Endometrium (tissue), 2 donors: ENCODE results near the gene KANK4.
"Not testable (repeated sequence)": the region's sequence is repeated elsewhere in the genome, so short reads cannot be mapped to it uniquely, and the experiment has no call there.

Experiments used
- FAIRE-seq: peaks from 2 replicates; lab custom pipeline; 2012; peaks lifted over from hg19 to GRCh38; lab: Jason Lieb, UNC
- donor health status: control.
- donor health status: control.

The KANK4 gene

DNA sequence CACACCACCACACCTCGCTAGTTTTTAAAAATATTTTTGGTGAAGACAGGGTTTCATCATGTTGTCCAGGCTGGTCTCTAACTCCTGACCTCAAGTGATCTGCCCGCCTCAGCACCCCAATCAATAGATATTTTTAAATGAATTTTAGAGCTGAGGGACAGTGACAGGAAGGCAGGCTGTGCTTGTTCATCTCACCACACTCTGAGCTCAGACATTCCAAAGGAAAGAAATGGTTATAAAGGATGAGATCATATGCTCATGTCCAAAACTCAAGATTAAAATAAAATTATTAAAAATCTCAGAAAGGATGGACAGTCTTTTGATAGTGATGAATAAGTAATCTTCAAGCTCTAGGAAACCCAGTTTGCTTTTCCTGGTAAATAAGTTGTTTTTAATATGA lies 83.7 kb downstream of the KANK4 start:
- no peak for FAIRE-seq

DNA sequence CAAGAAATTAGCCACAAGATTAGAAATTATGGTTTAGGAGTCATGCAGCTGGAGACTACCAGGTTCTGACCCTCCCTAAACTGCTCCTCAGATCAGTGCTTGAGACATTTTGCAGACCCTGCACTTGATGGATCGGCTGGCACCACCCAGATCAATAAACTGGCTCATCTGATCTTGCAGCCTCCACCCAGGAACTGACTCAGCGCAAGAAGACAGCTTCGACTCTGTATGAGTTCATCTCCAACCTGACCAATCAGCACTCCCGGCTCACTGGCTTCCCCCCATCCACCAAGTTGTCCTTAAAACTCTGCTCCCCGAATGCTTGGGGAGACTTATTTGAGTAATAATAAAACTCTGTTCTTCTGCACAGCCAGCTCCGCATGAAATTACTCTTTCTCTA lies 84.5 kb downstream of the KANK4 start:
- FAIRE-seq = no peak

DNA sequence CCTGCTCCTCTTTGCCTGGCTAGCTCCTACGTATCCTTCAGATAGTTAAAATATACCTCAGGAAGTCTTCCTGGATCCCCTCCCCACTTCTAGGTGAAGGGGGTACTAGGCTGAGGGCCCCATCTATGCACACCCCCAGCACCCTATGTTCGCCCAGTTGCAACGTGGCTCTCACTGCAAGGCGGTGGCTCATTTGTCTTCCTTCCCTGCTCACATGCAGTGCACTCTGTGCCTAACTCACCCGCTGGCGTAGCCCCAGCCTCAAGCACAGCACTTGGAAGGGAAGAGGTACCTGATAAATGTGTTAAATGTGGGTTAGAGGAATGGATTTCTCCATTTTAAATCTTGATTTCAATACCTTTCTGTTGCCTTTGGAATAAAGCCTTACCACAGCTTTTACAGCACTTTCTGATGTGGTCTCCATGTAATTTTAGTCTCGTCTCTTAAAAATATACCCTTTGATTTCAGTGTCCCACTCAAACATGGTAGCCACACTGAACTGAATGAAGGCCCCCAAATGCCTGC lies 85.2 kb downstream of the KANK4 start:
- no peak for FAIRE-seq

DNA sequence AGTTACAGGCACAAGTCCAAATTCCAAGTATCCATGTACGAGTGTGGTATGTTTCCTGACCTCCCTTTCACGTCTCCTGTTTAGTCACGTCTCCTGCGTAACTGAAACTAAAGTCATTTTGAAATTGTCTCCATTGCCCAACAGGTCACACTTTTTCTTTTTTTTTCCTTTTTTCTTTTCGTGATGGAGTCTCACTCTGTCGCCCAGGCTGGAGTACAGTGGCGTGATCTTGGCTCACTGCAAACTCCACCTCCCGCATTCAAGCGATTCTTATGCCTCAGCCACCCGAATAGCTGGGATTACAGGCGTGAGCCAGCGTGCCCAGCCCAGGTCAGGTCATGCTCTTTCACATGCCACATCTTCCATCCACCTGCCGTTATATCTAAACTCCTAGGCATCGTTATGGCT lies 86.4 kb downstream of the KANK4 start:
- FAIRE-seq = no peak

DNA sequence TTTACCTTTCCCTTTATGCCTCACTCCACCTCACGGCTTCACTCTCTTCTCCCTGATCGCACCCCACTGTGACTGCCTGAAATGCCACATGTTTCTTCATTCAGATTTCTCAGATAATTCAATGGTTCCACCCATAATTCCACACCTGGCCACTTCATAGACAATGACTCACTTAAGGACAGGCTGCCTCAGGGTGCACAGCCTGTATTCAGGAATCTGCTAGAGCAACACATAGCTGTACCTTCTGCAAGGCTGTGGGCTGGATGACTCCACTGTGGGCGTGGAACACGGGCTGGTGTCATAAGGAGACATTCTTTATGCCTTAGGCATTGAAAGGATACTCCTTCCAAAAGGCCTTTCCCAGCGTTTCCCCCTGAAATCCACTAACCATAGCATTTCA lies 88.5 kb downstream of the KANK4 start:
- FAIRE-seq = no peak

DNA sequence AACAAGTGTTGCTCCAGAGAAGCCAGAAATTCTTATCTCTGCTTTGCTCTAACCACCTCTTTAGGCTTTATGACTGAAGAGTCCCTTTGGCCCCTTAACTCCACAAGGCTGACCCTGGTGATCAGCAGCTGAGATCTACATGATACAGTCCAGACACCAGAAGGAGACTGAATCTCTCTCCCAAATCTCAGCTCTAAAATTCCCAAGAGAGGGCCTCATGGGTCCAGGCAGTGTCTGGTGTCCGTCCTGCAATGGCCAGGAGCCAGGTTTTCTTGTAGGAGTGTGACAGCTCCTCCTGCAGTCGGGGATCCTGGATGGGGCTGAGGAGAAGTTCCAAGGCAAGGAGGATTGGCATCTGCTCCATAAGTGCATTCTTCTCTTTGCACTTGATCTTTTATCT lies 89.3 kb downstream of the KANK4 start:
- FAIRE-seq = no peak

DNA sequence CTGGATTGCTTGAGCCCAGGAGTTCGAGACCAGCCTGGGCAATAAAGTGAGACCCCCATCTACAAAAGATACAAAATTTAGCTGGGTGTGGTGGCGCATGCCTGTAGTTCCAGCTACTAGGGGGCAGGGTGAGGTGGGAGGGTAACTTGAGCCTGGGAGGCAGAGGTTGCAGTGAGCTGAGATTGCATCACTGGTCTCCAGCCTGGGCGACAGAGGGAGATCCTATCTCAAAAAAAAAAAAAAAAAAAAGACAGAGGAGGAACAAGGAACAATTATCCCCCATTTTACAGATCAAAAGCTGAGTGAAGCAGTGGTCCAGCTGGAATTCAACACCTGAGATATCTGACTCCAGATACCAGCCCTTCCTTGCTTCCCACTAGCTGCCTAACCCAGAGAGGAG lies 89.8 kb downstream of the KANK4 start:
- FAIRE-seq = no peak

DNA sequence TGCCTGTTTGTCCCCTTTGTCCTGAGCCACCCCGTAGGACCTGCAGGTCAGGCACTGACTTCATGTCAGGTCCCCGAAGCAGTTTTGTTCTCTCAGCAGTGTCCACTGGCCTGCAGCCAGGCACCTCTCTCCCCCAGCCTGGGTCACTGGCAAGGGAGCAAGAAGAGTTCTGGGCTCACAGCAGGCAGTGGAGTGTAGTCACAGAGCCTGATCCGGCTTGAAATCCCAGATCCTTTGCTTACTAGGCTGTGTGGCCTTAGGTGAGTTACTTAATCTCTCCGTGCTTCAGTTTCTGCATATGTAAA lies 90.4 kb downstream of the KANK4 start:
- FAIRE-seq = no peak

DNA sequence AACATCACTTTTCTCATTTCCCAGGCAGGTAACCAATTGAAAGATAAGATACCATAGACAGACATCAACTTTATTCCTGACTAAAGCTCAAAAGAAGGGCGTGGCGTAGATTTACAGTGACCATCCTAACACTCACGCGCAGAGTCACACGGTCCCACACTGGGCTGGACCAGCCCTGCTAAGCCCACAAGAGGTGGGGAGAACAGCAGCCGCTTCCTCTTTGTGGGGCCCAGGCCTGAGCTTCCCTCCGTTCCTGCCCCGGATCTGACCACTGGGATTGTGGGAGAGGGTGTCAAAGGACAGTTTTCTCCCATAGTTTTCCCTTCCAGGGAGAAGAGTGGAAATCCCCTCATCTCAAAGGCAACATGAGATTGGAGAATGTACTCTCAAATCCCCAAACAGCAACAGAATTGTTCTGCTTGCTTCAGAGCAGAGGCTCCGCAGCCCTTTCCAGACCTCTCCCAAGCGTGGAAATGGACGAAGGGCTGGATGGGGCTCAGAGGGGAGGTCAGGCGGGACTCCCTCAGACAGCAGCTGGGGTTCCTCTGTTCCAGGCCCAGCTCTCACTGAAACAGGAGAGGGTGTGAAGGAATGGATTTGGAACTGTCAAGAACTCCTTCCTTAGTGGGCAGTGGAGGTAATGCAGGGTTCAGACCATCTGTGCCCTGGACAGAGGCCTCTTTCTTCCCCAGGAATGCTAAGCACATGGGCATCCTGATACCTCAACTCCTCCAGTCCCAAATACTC lies 90.9 kb downstream of the KANK4 start:
- no peak for FAIRE-seq

DNA sequence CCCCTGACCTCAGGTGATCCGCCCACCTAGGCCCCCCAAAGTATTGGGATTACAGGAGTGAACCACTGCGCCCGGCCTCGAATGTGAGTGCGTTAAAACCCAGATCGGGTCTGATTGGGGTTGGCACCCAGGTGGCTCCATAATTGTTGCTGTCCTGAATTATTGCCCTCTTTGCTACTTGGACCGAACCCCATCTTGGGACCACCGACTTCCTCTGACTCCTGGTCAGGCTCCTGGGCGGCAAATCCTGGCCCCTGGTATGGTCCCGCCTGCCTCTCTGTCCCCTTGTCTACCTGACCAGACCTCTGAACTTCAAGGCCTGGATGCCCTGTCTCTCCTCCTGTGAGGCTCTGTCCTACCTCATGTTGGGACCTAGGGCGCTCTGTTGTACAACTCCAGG lies 91.7 kb downstream of the KANK4 start:
- FAIRE-seq = no peak

DNA sequence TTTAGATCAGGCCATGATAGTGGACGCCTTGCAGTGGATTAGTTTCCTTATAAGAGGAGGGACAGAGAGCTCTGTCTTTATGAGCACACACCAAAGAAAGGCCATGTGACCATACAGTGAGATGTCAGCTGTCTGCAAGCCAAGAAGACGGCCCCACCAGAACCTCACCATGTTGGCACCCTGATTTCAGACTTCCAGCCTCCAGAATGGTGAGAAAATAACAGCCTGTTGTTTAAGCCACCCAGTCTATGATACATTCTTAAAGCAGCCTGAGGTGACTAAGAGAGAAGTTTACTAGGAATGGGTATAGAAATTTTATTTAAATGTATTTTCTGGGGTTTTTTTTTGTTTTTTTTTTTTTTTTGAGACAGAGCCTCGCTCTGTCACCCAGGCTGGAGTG lies 95.1 kb downstream of the KANK4 start:
- FAIRE-seq = no peak

DNA sequence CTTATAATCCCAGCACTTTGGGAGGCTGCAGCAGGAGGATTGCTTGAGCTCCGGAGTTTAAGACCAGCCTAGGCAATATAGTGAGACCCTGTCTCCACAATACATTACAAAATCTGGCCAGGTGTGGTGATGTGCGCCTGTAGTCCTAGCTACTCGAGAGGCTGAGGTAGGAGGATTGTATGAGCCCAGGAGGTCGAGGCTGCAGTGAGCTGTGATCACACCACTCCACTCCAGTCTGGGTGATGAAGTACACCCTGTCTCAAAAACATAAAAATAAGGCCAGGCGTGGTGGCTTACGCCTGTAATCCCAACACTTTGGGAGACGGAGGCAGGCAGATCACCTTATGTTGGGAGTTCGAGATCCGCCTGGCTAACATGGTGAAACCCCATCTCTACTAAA lies 96.9 kb downstream of the KANK4 start:
- no peak for FAIRE-seq

DNA sequence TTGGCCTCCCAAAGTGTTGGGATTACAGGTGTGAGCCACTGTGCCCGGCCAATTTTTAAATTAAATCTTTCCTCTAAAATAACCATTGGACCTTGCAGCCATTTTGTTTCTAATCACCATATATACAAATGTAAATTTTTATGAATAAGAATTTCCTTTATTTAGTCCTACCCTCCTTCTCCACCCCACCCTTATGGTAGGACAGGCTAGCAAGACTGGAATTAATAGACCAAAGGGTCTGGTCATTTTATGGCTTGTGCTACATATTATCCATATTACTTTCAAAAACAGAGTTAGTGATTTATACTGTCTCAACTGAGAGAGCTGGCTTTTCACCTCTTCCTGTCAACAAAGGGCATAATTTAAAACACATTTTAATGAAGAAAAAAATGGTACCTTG lies 98.1 kb downstream of the KANK4 start:
- FAIRE-seq = no peak

DNA sequence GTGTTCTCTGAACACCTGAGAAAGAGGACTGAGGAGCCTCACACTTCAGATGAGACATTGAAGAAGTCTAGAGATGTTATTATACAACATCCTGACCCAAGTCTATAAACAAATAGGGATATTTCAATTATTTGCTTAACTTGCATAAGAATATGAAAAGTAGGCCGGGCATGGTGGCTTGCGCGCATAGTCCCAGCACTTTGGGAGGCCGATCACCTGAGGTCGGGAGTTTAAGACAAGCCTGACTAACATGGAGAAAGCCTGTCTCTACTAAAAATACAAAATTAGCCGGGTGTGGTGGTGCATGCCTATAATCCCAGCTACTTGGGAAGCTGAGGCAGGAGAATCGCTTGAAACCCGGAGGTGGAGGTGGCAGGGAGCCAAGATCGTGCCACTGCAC lies 98.8 kb downstream of the KANK4 start:
- FAIRE-seq = not testable (repeated sequence)

DNA sequence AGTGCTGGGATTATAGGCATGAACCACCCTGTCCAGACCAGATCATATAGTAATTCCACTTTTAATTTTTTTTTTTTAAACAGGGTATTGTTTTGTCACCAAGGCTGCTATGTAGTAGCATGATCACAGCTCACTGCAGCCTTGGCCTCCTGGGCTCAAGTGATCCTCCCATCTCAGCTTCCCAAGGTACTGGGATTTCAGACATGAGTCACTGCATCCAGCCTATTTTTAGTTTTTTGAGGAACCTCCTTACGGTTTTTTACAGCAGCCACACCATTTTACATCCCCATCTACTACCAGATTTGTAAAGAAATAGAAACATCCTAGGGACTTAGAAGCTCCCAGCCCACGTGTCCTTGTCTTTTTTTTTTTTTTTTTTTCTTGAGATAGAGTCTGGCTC lies 100.6 kb downstream of the KANK4 start:
- no peak for FAIRE-seq

DNA sequence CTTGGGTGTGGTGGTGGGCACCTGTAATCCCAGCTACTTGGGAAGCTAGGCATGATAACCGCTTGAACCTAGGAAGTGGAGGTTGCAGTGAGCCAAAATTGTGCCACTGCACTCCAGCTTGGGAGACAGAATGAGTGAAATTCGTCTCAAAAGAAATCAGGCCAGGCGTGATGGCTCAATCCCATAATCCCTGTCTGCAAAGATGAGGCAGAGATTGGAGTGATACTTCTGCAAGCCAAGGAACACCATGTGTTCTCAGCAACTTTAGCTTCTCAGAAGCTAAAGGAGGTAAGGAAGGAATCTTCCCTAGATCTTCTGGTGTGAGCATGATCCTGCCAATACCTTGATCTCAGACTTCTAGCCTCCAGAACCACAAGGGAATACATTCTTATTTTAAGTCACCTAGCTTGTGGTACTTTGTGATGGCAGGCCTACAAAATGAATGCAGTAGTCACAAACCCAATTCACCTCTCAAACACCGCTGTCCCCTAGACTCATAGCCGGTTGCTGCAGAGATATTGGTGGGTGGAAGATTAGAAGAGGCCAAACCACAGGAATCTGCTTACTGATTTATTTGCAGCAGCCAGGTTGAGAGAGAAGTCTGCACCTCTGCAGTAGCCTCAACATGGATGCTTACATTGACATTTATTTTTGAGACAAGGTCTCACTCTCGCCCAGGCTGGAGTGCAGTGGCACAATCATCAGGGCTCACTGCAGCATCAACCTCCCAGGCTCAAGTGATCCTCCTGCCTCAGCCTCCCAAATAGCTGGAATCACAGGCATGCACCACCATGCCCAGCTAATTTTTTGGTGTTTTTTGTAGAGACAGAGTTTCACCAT lies 105.9 kb downstream of the KANK4 start:
- no peak for FAIRE-seq

DNA sequence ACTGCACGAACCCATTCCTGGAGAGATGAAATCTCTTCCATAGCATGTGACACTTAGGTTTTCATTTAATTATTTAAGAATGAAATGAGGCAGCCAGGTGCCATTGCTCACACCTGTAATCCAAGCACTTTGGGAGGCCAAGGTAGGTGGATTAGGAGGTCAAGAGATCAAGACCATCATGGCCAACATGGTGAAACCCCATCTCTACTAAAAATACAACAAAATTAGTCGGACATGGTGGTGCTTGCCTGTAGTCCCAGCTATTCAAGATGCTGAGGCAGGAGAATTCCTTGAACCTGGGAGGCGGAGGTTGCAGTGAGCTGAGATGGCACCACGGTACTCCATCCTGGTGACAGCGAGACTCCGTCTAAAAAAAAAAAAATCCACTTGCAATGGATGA lies 106.8 kb downstream of the KANK4 start:
- FAIRE-seq = no peak

DNA sequence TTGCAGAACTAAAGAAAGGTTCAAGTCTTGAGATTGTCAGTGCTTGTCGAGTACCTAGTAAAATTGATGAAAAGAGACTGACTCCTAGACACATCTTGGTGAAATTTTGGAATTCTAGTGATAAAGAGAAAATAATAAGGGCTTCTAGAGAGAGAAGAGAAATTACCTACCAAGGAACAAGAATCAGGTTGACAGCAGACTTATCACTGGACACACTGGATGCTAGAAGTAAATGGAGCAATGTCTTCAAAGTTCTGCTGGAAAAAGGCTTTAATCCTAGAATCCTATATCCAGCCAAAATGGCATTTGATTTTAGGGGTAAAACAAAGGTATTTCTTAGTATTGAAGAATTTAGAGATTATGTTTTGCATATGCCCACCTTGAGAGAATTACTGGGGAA lies 108.3 kb downstream of the KANK4 start:
- FAIRE-seq = no peak

DNA sequence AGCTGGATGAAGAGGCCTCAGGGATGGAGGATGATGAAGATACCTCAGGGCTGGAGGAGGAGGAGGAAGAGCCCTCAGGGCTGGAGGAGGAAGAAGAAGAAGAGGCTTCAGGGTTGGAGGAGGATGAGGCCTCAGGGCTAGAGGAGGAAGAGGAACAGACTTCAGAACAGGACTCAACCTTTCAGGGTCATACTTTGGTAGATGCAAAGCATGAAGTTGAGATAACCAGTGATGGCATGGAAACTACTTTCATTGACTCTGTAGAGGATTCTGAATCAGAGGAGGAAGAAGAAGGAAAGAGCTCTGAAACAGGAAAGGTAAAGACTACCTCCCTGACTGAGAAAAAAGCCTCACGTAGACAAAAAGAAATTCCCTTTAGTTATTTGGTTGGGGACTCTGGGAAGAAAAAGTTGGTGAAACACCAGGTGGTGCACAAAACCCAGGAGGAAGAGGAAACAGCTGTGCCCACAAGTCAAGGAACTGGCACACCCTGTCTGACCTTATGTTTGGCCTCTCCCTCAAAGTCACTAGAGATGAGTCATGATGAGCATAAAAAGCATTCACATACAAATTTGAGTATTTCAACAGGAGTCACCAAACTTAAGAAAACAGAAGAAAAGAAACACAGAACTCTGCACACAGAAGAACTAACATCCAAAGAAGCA lies 109.2 kb downstream of the KANK4 start:
- no peak for FAIRE-seq

DNA sequence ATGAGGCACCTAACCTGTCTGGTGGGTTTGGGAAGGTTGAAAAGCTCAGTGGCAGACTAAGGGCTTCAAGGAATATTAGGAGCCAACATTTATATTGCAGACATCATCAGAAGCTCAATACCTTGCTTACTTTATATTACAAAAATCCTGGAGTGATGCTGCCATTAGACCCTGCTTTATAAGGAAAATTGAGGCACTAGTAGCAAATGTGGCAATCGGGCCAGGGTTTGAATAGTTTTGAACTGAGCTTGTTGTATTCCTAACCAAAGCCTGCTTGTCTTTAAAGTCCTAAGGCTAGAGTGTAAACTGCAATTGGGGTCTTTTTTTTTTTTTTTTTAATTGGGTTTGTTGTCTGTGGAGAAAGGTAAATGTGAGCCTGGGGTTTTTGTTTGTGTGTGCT lies 110.3 kb downstream of the KANK4 start:
- FAIRE-seq = no peak

DNA sequence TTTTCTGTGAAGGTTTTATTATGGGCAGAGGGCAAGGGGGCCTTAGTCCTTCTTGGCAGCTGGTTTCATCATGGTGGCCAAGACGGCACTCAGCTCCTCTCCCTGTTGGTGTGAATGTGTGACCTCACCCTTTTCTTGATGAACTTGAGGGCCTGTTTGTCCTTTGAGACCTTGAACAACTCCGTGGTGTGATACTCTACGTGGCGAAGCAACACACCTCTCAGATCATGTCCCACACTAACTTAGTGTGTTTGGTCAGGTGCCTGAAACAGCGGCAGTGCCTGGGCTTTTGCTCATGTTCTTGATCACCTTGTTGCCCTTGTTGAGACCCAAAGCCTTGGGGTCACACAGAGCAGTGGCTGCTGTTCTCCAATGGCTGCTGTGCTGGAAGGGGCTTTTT lies 111.1 kb downstream of the KANK4 start:
- no peak for FAIRE-seq

DNA sequence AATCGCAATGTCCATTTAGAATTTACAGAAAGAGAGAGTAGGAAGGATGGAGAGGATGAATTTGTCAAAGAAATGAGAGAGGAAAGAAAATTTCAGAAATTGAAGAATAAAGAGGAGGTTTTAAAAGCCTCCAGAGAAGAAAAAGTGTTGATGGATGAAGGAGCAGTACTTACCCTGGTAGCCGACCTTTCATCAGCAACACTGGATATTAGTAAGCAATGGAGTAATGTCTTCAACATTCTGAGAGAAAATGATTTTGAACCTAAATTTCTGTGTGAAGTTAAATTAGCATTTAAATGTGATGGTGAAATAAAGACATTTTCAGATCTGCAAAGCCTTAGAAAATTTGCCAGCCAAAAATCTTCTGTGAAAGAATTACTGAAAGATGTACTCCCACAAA lies 112.0 kb downstream of the KANK4 start:
- FAIRE-seq = no peak

DNA sequence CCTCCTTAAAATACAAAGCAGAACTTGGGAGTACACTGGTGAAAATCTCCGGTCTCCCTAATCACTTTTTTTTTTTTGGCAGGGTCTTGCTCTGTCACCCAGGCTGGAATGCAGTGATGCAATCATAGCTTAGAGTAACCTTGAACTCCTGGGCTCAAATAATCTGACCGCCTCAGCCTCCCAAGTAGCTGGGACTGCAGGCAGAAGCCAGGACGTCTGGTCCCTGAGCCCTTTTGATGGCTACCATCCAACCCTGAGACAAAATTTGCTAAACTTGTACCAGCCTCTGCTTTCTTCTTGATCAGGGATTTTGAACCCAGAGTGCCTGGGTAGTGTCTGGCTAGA lies 120.5 kb downstream of the KANK4 start:
- no peak for FAIRE-seq
